ENCODE results near the gene TAF7.
A peak's percentile ranks its signal among the peaks of the same experiment; 100 is the strongest.
"Not testable (repeated sequence)": the region's sequence is repeated elsewhere in the genome, so short reads cannot be mapped to it uniquely, and the experiment has no call there.

TAF7 gene

DNA sequence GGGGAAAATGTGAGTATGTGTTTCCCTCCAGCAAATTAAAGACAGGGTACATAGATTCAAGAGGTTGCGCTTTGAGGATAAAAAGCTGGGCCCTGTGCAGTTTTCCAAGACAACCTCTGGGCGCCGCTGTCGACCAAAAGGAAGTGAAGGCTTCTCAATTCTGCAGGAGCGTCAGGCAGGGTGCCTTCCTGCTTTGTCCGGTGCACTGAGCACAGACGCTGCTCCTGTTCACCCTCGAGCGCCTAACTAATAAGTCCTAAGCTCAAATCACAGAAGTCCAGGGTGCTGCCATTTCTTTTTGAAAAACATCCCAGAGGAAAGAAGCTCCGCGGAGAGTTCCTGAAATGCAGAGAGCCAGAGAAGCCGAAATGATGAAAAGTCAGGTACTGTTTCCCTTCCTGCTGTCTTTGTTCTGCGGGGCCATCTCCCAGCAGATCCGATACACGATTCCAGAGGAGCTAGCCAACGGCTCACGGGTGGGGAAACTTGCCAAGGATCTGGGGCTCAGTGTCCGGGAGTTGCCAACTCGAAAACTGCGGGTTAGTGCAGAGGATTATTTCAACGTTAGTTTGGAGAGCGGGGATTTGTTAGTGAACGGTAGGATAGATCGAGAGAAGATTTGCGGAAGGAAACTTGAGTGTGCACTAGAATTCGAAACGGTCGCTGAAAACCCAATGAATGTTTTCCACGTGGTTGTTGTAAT is 29.5 kb upstream of the TAF7 start, which contains the start of gene PCDHGB1:
Gene PCDHGB1 (plus strand): TSS at position 183 of the 703 bp plus-strand sequence. CDS start 162 bp downstream, at position 345.
- H3K4me3 ChIP-seq (ENCODE audit: low read depth, low read length), result peak within 1 kb of the TSS; percentile 32
- TF ChIP-seq, protein P1, sequence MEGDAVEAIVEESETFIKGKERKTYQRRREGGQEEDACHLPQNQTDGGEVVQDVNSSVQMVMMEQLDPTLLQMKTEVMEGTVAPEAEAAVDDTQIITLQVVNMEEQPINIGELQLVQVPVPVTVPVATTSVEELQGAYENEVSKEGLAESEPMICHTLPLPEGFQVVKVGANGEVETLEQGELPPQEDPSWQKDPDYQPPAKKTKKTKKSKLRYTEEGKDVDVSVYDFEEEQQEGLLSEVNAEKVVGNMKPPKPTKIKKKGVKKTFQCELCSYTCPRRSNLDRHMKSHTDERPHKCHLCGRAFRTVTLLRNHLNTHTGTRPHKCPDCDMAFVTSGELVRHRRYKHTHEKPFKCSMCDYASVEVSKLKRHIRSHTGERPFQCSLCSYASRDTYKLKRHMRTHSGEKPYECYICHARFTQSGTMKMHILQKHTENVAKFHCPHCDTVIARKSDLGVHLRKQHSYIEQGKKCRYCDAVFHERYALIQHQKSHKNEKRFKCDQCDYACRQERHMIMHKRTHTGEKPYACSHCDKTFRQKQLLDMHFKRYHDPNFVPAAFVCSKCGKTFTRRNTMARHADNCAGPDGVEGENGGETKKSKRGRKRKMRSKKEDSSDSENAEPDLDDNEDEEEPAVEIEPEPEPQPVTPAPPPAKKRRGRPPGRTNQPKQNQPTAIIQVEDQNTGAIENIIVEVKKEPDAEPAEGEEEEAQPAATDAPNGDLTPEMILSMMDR (IDR thresholded peaks at IDR 0.05; ENCODE audit: low read depth, low read length), result peak; percentile 57
- DNase-seq (ENCODE audit: low read depth, low spot score), result peak; percentile 53
- in situ Hi-C loops (cut with HindIII; ENCODE audit: low sequenced_read_pairs), result no loop called here

DNA sequence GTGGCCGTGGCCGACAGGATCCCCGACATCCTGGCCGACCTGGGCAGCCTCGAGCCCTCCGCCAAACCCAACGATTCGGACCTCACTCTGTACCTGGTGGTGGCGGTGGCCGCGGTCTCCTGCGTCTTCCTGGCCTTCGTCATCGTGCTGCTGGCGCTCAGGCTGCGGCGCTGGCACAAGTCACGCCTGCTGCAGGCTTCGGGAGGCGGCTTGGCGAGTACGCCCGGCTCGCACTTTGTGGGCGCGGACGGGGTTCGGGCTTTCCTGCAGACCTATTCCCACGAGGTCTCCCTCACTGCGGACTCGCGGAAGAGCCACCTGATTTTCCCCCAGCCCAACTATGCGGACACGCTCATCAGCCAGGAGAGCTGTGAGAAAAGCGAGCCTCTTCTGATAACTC is 25.4 kb upstream of the TAF7 start:
- in situ Hi-C loops (cut with HindIII; ENCODE audit: low sequenced_read_pairs); DNase-seq (ENCODE audit: low read depth, low spot score); H3K4me3 ChIP-seq (ENCODE audit: low read depth, low read length): not testable (repeated sequence)

DNA sequence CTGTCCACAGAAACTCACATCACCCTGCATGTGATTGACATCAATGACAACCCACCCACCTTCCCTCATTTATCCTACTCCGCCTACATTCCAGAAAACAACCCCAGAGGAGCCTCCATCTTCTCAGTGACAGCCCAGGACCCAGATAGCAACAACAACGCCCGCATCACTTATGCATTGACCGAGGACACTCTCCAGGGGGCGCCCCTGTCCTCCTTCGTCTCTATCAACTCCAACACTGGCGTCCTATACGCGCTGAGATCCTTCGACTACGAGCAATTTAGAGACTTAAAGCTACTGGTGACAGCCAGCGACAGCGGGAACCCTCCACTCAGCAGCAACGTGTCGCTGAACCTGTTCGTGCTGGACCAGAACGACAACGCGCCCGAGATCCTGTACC is 24.7 kb upstream of the TAF7 start:
- TF ChIP-seq, protein P1 (IDR thresholded peaks at IDR 0.05; ENCODE audit: low read depth, low read length), result no peak
- in situ Hi-C loops (cut with HindIII; ENCODE audit: low sequenced_read_pairs), result no loop called here
- H3K4me3 ChIP-seq (ENCODE audit: low read depth, low read length), result no peak overlapping the region
- DNase-seq (ENCODE audit: low read depth, low spot score), result no peak

DNA sequence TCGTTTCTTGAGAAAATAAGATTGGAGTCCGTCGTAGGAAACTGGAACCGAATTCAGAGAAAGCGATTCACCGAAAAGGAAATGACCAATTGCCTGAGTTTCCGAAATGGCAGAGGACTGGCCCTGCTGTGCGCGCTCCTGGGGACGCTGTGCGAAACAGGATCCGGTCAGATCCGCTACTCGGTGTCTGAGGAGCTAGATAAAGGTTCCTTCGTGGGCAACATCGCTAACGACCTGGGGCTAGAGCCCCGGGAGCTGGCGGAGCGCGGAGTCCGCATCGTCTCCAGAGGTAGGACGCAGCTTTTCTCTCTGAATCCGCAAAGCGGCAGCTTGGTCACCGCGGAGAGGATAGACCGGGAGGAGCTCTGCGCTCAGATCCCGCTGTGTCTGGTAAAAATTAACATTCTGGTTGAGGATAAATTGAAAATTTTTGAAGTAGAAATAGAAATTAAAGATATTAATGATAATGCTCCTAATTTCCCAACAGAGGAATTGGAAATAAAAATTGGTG is 23.4 kb upstream of the TAF7 start:
- DNase-seq (ENCODE audit: low read depth, low spot score), result no peak
- in situ Hi-C loops (cut with HindIII; ENCODE audit: low sequenced_read_pairs), result no loop called here
- TF ChIP-seq, protein P1 (IDR thresholded peaks at IDR 0.05; ENCODE audit: low read depth, low read length), result no peak
- peak overlapping the region; percentile 39 for H3K4me3 ChIP-seq (ENCODE audit: low read depth, low read length)

DNA sequence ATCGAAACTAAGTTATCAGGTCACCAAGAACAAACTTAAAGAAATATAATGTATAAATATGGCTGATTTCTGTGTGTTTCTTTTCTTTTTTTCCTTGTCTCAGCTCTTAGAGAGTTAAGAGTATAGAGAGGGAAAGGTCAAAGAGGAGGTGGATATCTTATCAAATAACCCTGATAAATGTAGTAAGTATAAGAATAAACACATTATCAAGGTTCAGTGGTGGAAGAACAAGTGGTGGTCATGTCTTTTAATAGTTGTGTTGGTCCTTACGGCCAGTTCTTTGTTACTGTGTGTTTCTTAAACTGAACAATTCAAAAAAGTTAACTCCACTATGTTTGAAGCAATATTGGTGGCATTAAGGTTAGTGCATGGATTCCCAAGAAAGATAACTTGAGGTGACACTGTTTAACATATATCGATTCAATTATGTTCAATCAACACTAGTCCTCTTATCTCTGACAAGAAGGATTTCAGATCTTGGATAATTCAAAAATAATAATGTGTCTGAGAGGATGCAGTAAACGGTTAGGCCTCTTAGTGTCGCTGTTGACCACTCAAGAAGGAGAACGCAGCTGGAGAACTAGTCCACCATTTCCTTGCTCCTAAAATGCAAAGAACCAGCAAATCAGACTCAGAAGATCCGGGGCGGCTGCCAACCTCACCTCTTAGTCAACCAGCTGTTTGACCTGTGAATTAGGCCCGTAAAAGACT is 22.8 kb upstream of the TAF7 start, which contains the start of gene PCDHGA3:
Gene PCDHGA3 (plus strand): TSS at position 588 of the 711 bp plus-strand sequence. CDS start 205 bp downstream, outside the sequence.
- in situ Hi-C loops (cut with HindIII; ENCODE audit: low sequenced_read_pairs), result no loop called here
- H3K4me3 ChIP-seq (ENCODE audit: low read depth, low read length), result peak within 1 kb of the TSS; percentile 39
- DNase-seq (ENCODE audit: low read depth, low spot score), result peak; percentile 62
- TF ChIP-seq, protein P1 (IDR thresholded peaks at IDR 0.05; ENCODE audit: low read depth, low read length), result peak; percentile 49

DNA sequence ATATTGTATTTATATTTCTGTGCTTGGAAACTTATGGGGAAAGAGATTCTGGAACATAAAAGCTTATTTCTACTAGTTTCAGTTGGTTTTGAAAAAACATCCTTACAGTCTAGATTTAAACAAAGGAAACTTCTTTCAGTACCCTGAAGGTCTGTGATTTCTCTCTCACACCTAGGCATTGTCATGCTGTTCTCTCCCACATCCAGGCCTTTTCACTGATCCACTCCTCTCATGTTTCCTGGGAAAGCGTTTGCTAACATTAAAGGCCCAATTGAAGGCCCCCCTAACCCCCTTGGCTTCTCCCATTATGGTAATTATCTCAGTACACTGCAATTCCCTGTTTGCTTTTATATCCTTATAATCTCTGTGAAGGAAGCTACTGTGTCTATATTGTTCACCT is 22.2 kb upstream of the TAF7 start:
- TF ChIP-seq, protein P1 (IDR thresholded peaks at IDR 0.05; ENCODE audit: low read depth, low read length), result no peak
- H3K4me3 ChIP-seq (ENCODE audit: low read depth, low read length), result no peak overlapping the region
- in situ Hi-C loops (cut with HindIII; ENCODE audit: low sequenced_read_pairs), result no loop called here
- no peak for DNase-seq (ENCODE audit: low read depth, low spot score)

DNA sequence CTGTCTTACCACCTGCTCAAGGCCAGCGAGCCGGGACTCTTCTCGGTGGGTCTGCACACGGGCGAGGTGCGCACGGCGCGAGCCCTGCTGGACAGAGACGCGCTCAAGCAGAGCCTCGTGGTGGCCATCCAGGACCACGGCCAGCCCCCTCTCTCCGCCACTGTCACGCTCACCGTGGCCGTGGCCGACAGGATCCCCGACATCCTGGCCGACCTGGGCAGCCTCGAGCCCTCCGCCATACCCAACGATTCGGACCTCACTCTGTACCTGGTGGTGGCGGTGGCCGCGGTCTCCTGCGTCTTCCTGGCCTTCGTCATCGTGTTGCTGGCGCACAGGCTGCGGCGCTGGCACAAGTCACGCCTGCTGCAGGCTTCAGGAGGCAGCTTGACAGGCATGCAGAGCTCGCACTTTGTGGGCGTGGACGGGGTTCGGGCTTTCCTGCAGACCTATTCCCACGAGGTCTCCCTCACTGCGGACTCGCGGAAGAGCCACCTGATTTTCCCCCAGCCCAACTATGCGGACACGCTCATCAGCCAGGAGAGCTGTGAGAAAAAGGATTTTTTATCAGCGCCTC is 20.3 kb upstream of the TAF7 start:
- DNase-seq (ENCODE audit: low read depth, low spot score); in situ Hi-C loops (cut with HindIII; ENCODE audit: low sequenced_read_pairs); H3K4me3 ChIP-seq (ENCODE audit: low read depth, low read length): not testable (repeated sequence)

All from astrocyte of the spinal cord (primary cell).